A549 (cell line): ENCODE data around the gene TPCN2. TPM values are rescaled to one million over a fixed set of nuclear protein-coding genes. Genes with fewer than 3 reads are reported as not detected.
A peak's percentile ranks its signal among the peaks of the same experiment; 100 is the strongest.

Experiments used
- ATAC-seq, 2 experiments: fragments of 200-7000 bp in 1 of 2; fragments of >200 bp in 1 of 2; cut with Nextera tagmentation in 1 of 2; cut with Tn5 transposase in 1 of 2; 3 replicates each; pipeline versions ENCODE4 v1.8.0 to v1.9.1; 2018 to 2020; ENCODE audit warnings: mild to moderate bottlenecking in 1 of 2, moderate library complexity in 1 of 2
- CTCF ChIA-PET: fragments of 300-600 bp; sonication (Branson Sonifier 250); formaldehyde crosslinking; extraction: SDS; loops from one replicate; lab custom pipeline; 2021; ENCODE audit warnings: antibody characterized with exemption, inconsistent platforms; lab: Yijun Ruan, JAX
- POLR2A ChIA-PET: fragments of 350-600 bp; formaldehyde crosslinking; extraction: SDS; loops from one replicate; lab custom pipeline; 2021; ENCODE audit warnings: antibody characterized with exemption, inconsistent platforms; lab: Yijun Ruan, JAX
- DNase-seq, 2 experiments: peaks; one replicate each; pipeline versions ENCODE4 v3.0.0 to v3.0.0-alpha.2; 2011 to 2016; ENCODE audit warnings: low read depth in 1 of 2, low spot score in 1 of 2
- FAIRE-seq: peaks from 2 replicates; lab custom pipeline; 2011; peaks lifted over from hg19 to GRCh38; lab: Jason Lieb, UNC
- H3K27ac ChIP-seq, 2 experiments: fragments of >200 bp; sonication (Bioruptor Twin); formaldehyde crosslinking; 3 replicates each; pipeline ENCODE4 v1.5.1; 2016 to 2017
- H3K4me1 ChIP-seq: fragments of >200 bp; sonication (Bioruptor Twin); formaldehyde crosslinking; 3 replicates; pipeline ENCODE4 v1.6.1; 2016
- H3K4me2 ChIP-seq: fragments of >200 bp; sonication (Bioruptor Twin); formaldehyde crosslinking; 3 replicates; pipeline ENCODE4 v1.6.1; 2016
- H3K4me3 ChIP-seq: fragments of >200 bp; sonication (Bioruptor Twin); formaldehyde crosslinking; 3 replicates; pipeline ENCODE4 v1.5.1; 2016
- H3K9me3 ChIP-seq: fragments of >200 bp; sonication (Bioruptor Twin); formaldehyde crosslinking; 3 replicates; pipeline ENCODE4 v1.6.1; 2016
- CHD2 ChIP-seq: fragments of 150-350 bp; IDR thresholded peaks from 2 replicates; pipeline ENCODE4 v1.6.1; 2014; ENCODE audit warnings: low read length; ENCODE audit not compliant: partially characterized antibody
- ESRRA ChIP-seq: fragments of 150-350 bp; IDR thresholded peaks from 2 replicates; pipeline ENCODE4 v1.6.1; 2014; ENCODE audit warnings: mild to moderate bottlenecking, low read length, borderline replicate concordance
- FOXS1 ChIP-seq: fragments of 250-450 bp; sonication (Bioruptor Pico); IDR thresholded peaks from 2 replicates; pipeline ENCODE4 v1.5.0; 2020; ENCODE audit warnings: mild to moderate bottlenecking, moderate library complexity
- HDAC2 ChIP-seq: fragments of 200-600 bp; sonication (generic); IDR thresholded peaks from 2 replicates; pipeline ENCODE4 v1.6.1; 2016
- HOXB5 ChIP-seq: fragments of 250-450 bp; sonication (Bioruptor Pico); IDR thresholded peaks from 2 replicates; pipeline ENCODE4 v1.5.0; 2020; ENCODE audit warnings: mild to moderate bottlenecking, moderate library complexity
- JUN ChIP-seq, 2 experiments: fragments of >200 bp; sonication (Bioruptor Twin); formaldehyde crosslinking; IDR thresholded peaks; 2 replicates in 1 of 2; 3 replicates in 1 of 2; pipeline ENCODE4 v1.6.1; 2016 to 2017
- JUNB ChIP-seq: fragments of >200 bp; sonication (Bioruptor Twin); formaldehyde crosslinking; IDR thresholded peaks from 2 replicates; pipeline ENCODE4 v1.6.1; 2016
- KDM5A ChIP-seq: fragments of 200-600 bp; sonication (generic); IDR thresholded peaks from 2 replicates; pipeline ENCODE4 v1.6.1; 2016; ENCODE audit warnings: antibody characterized with exemption, mild to moderate bottlenecking
- MAZ ChIP-seq: fragments of 150-350 bp; IDR thresholded peaks from 2 replicates; pipeline ENCODE4 v1.6.1; 2014; ENCODE audit warnings: antibody characterized with exemption, low read depth, low read length, borderline replicate concordance
- NFE2L2 ChIP-seq: fragments of 150-350 bp; conservative IDR thresholded peaks from 2 replicates; pipeline ENCODE4 v1.6.1; 2014; ENCODE audit warnings: low read length
- NR3C1 ChIP-seq: fragments of >200 bp; sonication (Bioruptor Twin); formaldehyde crosslinking; IDR thresholded peaks from 3 replicates; pipeline ENCODE4 v1.6.1; 2017
- POLR2A ChIP-seq: IDR thresholded peaks from 2 replicates; pipeline ENCODE4 v1.6.1; 2012; ENCODE audit warnings: mild to moderate bottlenecking, low read length
- POLR2AphosphoS2 ChIP-seq: conservative IDR thresholded peaks from 2 replicates; pipeline ENCODE4 v1.6.1; 2012; ENCODE audit warnings: low read length, improper control_type of control experiment, inconsistent platforms
- RFX5 ChIP-seq: fragments of 450-650 bp; IDR thresholded peaks from 2 replicates; pipeline ENCODE4 v1.7.1; 2014; ENCODE audit warnings: antibody characterized with exemption, mild to moderate bottlenecking, moderate library complexity
- RNF2 ChIP-seq: fragments of 200-600 bp; sonication (generic); IDR thresholded peaks from 2 replicates; pipeline ENCODE4 v1.6.1; 2016; ENCODE audit warnings: low read depth, mild to moderate bottlenecking, antibody characterized with exemption, moderate library complexity, borderline replicate concordance
- SREBF2 ChIP-seq: fragments of 450-650 bp; IDR thresholded peaks from 2 replicates; pipeline ENCODE4 v1.6.1; 2014; ENCODE audit warnings: mild to moderate bottlenecking, moderate library complexity
- TFCP2L1 ChIP-seq: fragments of 250-450 bp; sonication (Bioruptor Pico); IDR thresholded peaks from 2 replicates; pipeline ENCODE4 v1.5.0; 2021; ENCODE audit warnings: mild to moderate bottlenecking
- TP53 ChIP-seq: fragments of 250-450 bp; sonication (Bioruptor Pico); IDR thresholded peaks from 2 replicates; pipeline ENCODE4 v1.5.0; 2021; ENCODE audit warnings: mild to moderate bottlenecking, moderate library complexity
- ZFP36 ChIP-seq: fragments of 450-650 bp; IDR thresholded peaks from 2 replicates; pipeline ENCODE4 v1.6.1; 2014; ENCODE audit warnings: borderline replicate concordance; ENCODE audit not compliant: partially characterized antibody
- ZSCAN20 ChIP-seq: fragments of 250-450 bp; sonication (Bioruptor Pico); IDR thresholded peaks from 2 replicates; pipeline ENCODE4 v1.8.0; 2022; ENCODE audit warnings: mild to moderate bottlenecking, moderate library complexity
- WGBS: methylation state at CpG from one replicate; pipeline ENCODE4 v1.1.6; 2017; ENCODE audit errors: missing lambda C conversion rate; 5-methylcytosine and 5-hydroxymethylcytosine counted together
- polyA plus RNA-seq, 4 experiments: library from polyadenylated mRNA; depleted of rRNA in 3 of 4; stranded (reverse); fragments of >200 nt; fragmentation: RNase III in 1 of 4; extraction: RNeasy Plus Mini Kit Qiagen cat#74134 plus additional on column Dnase treatment in 1 of 4; gene quantifications; 2 replicates in 3 of 4; 3 replicates in 1 of 4; pipeline ENCODE4 v1.2.3, GENCODE V29; 2011 to 2017
- TF ChIP-seq, protein P1 (sequence below): fragments of 450-650 bp; IDR thresholded peaks from 2 replicates; pipeline ENCODE4 v1.6.1; 2014; ENCODE audit warnings: antibody characterized with exemption
- TF ChIP-seq, protein P2 (sequence below): fragments of 250-450 bp; sonication (Bioruptor Pico); IDR thresholded peaks from 2 replicates; pipeline ENCODE4 v1.5.0; 2021; ENCODE audit warnings: mild to moderate bottlenecking, moderate library complexity, borderline replicate concordance
- TF ChIP-seq, protein P3 (sequence below): fragments of 150-350 bp; IDR thresholded peaks from 2 replicates; pipeline ENCODE4 v1.6.1; 2014; ENCODE audit warnings: low read depth, mild to moderate bottlenecking, low read length
- TF ChIP-seq, protein P4 (sequence below): fragments of >200 bp; sonication (Bioruptor Twin); formaldehyde crosslinking; IDR thresholded peaks from 3 replicates; pipeline ENCODE4 v1.6.1; 2016
- TF ChIP-seq, protein P5 (sequence below): IDR thresholded peaks from 2 replicates; pipeline ENCODE4 v1.6.1; 2012
- TF ChIP-seq, protein P6 (sequence below): IDR thresholded peaks from 2 replicates; pipeline ENCODE4 v1.6.1; 2012

TPCN2 gene
- polyA plus RNA-seq, 2 of the 4 experiments (the other 2 are of a cell fraction), result 8.1 to 8.8 TPM

DNA sequence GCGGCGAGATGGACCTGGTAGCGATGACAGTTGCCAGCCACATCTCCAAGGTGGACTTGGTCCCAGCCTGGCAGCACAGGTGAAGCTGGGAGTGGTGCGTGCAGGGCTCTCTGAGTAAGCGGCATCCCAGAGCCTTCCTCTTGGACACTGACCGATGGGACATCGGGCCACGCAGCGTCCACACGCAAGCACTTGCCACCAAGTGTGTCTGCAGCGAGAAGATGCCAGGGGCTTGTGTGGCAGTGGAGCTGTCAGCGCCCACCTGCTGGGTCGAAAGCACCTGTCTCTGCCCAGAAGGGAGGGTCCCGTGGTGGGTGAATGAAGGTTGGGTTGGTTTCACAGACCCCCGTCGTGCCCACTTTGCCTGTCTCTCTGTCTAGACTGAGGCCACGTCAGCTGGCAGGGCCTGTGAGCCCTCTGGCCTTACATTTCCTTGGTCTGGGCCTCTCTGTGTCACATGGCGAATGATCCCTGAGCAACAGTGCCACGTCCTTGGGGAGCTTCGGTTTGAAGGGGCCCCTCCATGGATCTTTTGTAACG is 56.2 kb downstream of the TPCN2 start:
- Histone ChIP-seq H3K27ac (peak overlapping the region; percentile 52 to 74; a peak in 4 of 6 replicates), H3K9me3 (no peaks in the 10 kb centered on the region), H3K4me1 (peaks cover 28% of the 10 kb centered on the region), H3K4me2 (no peak overlapping the region), H3K4me3 (no peak overlapping the region)
- ChIA-PET CTCF (interaction anchor here (0.6 to 15.2 kb wide), 12 partner anchors 8 to 563 kb away, joined by 3 to 262 read pairs (median 4); partner anchors contain the start of gene CCND1), POLR2A (no interaction called here)
- WGBS, result 96% methylated on average over 19 of the region's 21 CpGs
- FAIRE-seq, result no peak
- no peak for ATAC-seq
- TF ChIP-seq SREBF2 (no peak), JUNB (no peak), POLR2AphosphoS2 (no peak), RNF2 (no peak), RFX5 (no peak), HOXB5 (CRISPR knock-in tag) (no peak), TP53 (CRISPR knock-in tag) (no peak), FOXS1 (no peak), MAZ (no peak), HDAC2 (no peak), ZFP36 (no peak)
- TF ChIP-seq, protein P1, sequence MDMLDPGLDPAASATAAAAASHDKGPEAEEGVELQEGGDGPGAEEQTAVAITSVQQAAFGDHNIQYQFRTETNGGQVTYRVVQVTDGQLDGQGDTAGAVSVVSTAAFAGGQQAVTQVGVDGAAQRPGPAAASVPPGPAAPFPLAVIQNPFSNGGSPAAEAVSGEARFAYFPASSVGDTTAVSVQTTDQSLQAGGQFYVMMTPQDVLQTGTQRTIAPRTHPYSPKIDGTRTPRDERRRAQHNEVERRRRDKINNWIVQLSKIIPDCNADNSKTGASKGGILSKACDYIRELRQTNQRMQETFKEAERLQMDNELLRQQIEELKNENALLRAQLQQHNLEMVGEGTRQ, result no peak
- TF ChIP-seq, protein P2, sequence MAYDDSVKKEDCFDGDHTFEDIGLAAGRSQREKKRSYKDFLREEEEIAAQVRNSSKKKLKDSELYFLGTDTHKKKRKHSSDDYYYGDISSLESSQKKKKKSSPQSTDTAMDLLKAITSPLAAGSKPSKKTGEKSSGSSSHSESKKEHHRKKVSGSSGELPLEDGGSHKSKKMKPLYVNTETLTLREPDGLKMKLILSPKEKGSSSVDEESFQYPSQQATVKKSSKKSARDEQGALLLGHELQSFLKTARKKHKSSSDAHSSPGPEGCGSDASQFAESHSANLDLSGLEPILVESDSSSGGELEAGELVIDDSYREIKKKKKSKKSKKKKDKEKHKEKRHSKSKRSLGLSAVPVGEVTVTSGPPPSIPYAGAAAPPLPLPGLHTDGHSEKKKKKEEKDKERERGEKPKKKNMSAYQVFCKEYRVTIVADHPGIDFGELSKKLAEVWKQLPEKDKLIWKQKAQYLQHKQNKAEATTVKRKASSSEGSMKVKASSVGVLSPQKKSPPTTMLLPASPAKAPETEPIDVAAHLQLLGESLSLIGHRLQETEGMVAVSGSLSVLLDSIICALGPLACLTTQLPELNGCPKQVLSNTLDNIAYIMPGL (CRISPR knock-in tag), result no peak
- TF ChIP-seq, protein P3, sequence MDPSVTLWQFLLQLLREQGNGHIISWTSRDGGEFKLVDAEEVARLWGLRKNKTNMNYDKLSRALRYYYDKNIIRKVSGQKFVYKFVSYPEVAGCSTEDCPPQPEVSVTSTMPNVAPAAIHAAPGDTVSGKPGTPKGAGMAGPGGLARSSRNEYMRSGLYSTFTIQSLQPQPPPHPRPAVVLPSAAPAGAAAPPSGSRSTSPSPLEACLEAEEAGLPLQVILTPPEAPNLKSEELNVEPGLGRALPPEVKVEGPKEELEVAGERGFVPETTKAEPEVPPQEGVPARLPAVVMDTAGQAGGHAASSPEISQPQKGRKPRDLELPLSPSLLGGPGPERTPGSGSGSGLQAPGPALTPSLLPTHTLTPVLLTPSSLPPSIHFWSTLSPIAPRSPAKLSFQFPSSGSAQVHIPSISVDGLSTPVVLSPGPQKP, result no peak
- DNase-seq, result no peak

DNA sequence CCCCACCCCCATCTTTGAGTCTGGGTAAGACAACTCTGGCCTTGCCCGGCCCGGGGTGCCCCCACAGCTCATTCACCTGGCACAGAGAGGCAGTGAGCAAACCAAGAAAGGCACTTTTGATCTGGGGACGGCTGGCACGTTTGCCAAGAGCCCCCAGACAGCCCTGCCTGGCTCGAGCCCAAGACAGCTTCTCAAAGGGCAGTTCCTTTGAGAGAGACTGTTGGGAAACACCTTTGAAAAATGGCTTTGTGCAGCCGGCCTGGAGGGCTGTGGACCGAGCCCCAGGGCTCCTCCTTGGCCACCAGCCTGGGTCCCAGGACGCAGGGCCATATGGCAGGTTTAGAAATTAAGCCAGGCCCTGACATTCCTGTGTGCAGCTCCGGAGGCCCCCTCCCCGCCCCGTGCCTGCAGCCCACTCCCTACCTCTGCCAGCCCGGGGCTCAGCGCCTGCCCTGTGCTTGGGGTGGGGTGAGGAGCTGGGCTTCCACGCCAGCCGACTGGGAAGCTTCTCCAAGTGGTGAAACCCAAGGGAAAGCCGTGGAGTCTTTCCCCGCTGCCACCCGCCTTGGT is 56.8 kb downstream of the TPCN2 start:
- ChIA-PET CTCF (interaction anchor here (0.7 to 15.2 kb wide), 11 partner anchors 9 to 563 kb away, joined by 3 to 262 read pairs (median 5); partner anchors contain the start of gene CCND1), POLR2A (no interaction called here)
- H3K4me3 ChIP-seq, result no peak overlapping the region
- no peaks in the 10 kb centered on the region for H3K9me3 ChIP-seq
- WGBS, result 77% methylated on average over 8 of the region's 18 CpGs
- no peak for FAIRE-seq
- peak overlapping the region; percentile 52 to 74; a peak in 4 of 6 replicates for H3K27ac ChIP-seq
- H3K4me1 ChIP-seq, result peaks cover 28% of the 10 kb centered on the region
- TF ChIP-seq, protein P1, result no peak
- TF ChIP-seq, protein P4, sequence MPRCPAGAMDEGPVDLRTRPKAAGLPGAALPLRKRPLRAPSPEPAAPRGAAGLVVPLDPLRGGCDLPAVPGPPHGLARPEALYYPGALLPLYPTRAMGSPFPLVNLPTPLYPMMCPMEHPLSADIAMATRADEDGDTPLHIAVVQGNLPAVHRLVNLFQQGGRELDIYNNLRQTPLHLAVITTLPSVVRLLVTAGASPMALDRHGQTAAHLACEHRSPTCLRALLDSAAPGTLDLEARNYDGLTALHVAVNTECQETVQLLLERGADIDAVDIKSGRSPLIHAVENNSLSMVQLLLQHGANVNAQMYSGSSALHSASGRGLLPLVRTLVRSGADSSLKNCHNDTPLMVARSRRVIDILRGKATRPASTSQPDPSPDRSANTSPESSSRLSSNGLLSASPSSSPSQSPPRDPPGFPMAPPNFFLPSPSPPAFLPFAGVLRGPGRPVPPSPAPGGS, result no peak
- no peak for TF ChIP-seq JUN (IDR thresholded peaks at IDR 0.05)
- TF ChIP-seq ESRRA, result no peak
- no peak for TF ChIP-seq TFCP2L1
- no peak for TF ChIP-seq NFE2L2
- TF ChIP-seq KDM5A, result no peak
- TF ChIP-seq POLR2AphosphoS2, result no peak
- no peak for TF ChIP-seq NR3C1
- TF ChIP-seq, protein P5, sequence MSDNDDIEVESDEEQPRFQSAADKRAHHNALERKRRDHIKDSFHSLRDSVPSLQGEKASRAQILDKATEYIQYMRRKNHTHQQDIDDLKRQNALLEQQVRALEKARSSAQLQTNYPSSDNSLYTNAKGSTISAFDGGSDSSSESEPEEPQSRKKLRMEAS, result no peak
- TF ChIP-seq, protein P6, sequence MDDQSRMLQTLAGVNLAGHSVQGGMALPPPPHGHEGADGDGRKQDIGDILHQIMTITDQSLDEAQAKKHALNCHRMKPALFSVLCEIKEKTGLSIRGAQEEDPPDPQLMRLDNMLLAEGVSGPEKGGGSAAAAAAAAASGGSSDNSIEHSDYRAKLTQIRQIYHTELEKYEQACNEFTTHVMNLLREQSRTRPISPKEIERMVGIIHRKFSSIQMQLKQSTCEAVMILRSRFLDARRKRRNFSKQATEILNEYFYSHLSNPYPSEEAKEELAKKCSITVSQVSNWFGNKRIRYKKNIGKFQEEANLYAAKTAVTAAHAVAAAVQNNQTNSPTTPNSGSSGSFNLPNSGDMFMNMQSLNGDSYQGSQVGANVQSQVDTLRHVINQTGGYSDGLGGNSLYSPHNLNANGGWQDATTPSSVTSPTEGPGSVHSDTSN, result no peak
- TF ChIP-seq POLR2A, result no peak
- TF ChIP-seq CHD2, result no peak
- TF ChIP-seq ZSCAN20 (CRISPR knock-in tag), result no peak
- TF ChIP-seq, all 56 proteins: peak for 0
- DNase-seq (no peak), ATAC-seq (no peak)
- no peak overlapping the region for H3K4me2 ChIP-seq
